GM12891 (cell line): ENCODE data around the gene SNAP29.

Experiments used
- DNase-seq: peaks from one replicate; pipeline ENCODE4 v3.0.0; 2011; ENCODE audit warnings: low spot score; ENCODE audit not compliant: insufficient read length
- FAIRE-seq: peaks from 2 replicates; lab custom pipeline; 2011; peaks lifted over from hg19 to GRCh38; lab: Jason Lieb, UNC
- PAX5 ChIP-seq: IDR thresholded peaks from 2 replicates; pipeline ENCODE4 v1.6.1; 2011; ENCODE audit warnings: low read length, moderate library complexity, mild to moderate bottlenecking; ENCODE audit not compliant: insufficient read depth, severe bottlenecking
- POLR2A ChIP-seq: IDR thresholded peaks from 2 replicates; pipeline ENCODE4 v1.6.1; 2011; ENCODE audit warnings: low read depth, low read length, control low read depth
- POLR2AphosphoS5 ChIP-seq: IDR thresholded peaks from 2 replicates; pipeline ENCODE4 v1.6.1; 2011; ENCODE audit warnings: low read depth, low read length, control low read depth
- POU2F2 ChIP-seq: IDR thresholded peaks from 2 replicates; pipeline ENCODE4 v1.6.1; 2011; ENCODE audit warnings: low read depth, mild to moderate bottlenecking, control low read depth, low read length, moderate library complexity
- SPI1 ChIP-seq: IDR thresholded peaks from 2 replicates; pipeline ENCODE4 v1.6.1; 2011; ENCODE audit warnings: low read depth, low read length, control low read depth
- TAF1 ChIP-seq: IDR thresholded peaks from 2 replicates; pipeline ENCODE4 v1.6.1; 2011; ENCODE audit warnings: low read depth, low read length, control low read depth

The SNAP29 gene

GRCh38 chr22:20847318-20847822, 11.4 kb upstream of the SNAP29 start:
- TF ChIP-seq POLR2AphosphoS5: no peak
- no peak for TF ChIP-seq POLR2A
- no peak for TF ChIP-seq PAX5
- TF ChIP-seq SPI1: no peak
- TF ChIP-seq TAF1: no peak
- TF ChIP-seq POU2F2: no peak
- FAIRE-seq: no peak
- DNase-seq: no peak

- TF ChIP-seq POLR2AphosphoS5: no peak
- DNase-seq (no peak), FAIRE-seq (peak; percentile 23)
Observed at GRCh38 chr22:20852076-20852475, 6.7 kb upstream of the SNAP29 start.

DNA sequence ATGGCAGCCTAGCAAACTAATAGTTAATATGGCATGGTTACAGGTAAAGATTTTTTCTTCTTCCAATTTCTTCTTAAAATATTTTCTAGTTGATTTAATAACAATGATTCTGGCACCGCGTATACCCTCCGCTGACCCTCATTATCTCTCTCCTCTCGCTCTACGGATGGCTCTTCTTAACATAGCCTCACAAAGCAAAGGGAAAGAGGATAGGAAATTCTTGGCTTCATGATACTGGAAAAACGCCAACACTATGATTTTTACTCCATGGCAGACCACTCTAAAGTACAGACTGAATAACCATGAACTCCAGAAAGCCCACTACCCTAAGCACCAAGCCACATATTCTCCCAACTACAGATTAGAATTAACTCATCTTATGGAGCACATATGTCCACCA, 6.3 kb upstream of the SNAP29 start:
- TF ChIP-seq POU2F2 (no peak), SPI1 (no peak)
- FAIRE-seq (no peak), DNase-seq (no peak)

DNA sequence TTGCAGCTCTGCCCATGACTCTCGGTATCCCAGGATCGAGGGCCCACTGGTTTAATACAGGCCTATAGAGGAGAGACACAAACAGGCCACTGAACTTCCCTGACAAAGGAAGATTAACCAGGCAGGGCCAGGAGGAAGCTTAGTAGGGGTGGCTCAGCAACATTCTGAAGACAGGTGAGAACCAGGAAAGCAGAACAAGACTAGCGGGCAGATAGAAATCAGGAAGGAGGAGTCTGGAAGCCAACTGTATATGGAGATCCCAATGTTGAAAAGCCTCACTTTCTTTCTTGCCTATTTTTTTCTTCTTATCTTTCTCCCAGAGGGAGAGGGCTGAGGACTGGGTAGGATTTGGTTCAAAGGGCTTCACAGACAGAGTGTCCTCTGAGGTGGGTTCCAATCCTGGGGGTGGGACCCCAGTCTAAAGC, 5.6 kb upstream of the SNAP29 start:
- TF ChIP-seq PAX5: no peak
- DNase-seq (no peak), FAIRE-seq (no peak)

DNA sequence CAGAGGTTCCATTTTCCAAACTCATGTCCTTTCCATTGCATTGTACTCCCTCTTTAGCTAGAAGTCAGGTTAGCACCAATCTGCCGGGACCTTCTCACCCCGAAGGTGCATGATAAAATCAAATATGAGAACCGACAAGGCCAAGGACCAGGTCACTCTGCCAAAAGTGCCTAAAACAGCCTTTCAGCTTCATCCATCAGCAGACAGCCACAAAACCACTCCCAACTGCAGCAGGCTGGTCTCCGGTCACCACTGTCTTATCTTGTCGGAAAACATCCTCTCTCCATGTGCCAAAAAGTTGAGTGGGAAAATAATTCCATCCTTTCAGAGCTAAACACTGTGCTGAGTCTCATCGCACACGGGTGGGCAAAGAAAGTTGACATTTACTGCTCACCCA, 1.6 kb upstream of the SNAP29 start:
- no peak for DNase-seq
- FAIRE-seq: no peak
- TF ChIP-seq POLR2A (no peak), POLR2AphosphoS5 (no peak), TAF1 (no peak), PAX5 (no peak), POU2F2 (no peak), SPI1 (no peak)

DNA sequence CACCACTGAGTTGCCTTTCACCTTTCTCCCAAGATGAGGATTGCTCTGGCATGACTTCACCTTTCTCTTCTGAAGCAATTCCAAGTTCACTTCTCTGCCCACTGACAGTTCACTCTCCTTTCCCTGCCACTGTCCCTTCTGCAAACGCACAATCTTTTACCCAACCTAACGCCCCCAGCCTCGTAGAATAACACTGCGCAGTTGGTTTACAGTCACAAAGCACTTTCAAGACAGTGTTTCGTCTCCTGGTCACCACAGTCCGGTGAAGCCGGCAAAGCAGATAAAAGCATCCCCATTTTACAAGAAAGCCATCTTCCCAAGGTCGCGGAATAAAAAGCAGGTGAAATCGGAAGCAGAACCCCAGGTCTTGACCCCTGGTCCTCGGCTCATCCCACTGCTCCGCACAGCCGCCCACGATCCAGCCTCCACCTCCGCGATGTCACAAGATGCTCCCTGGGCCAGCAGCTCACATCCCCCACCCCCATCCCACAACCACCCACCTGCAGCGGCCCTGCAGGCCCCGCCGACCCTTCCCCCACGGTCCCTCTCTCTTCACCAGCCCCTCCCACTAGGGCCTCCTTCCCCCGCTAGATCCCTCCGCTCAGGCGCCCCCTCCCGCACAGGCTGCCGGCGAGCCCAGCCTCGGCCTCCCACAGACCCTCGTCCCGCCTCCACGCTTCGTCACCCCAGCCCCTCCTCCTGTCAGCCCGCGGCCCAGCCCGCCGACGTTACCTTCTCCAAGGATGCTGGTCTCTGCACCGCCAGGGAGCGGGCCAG, 781 bp upstream of the SNAP29 start:
- DNase-seq: peak; percentile 76
- TF ChIP-seq PAX5 (no peak), POU2F2 (0 out of 2 replicates have a peak, but pooled peaks have one; percentile 51)
- FAIRE-seq: no peak

GRCh38 chr22:20859615-20860014, 808 bp downstream of the SNAP29 start:
- TF ChIP-seq POU2F2 (no peak), TAF1 (no peak), SPI1 (no peak), PAX5 (no peak), POLR2A (no peak), POLR2AphosphoS5 (no peak)
- DNase-seq (no peak), FAIRE-seq (no peak)

- FAIRE-seq (no peak), DNase-seq (no peak)
- TF ChIP-seq TAF1 (no peak), POLR2A (no peak), PAX5 (no peak), SPI1 (no peak), POU2F2 (no peak), POLR2AphosphoS5 (no peak)
Observed at GRCh38 chr22:20862540-20862939, 3.7 kb downstream of the SNAP29 start.

DNA sequence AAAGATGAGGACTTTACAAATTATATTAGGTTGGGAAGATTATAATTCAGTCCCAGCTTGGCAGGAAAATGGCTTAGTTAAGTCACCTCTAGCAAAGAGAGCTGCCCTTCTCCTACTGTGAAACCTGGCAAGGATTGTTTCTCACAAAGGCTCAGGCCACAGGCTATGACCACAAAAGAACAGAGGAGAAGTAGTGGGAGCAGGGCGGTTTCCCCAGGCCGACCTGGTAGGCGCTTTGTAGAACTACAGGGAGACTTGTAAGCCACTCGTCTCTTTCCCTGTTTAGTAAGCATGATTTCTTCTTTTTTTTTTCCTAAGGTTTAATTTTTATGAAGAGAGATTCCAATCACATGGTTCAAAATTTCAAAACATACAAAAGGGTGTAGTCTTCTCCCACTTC, 4.6 kb downstream of the SNAP29 start:
- TF ChIP-seq POLR2A (no peak), POLR2AphosphoS5 (no peak), SPI1 (no peak), POU2F2 (no peak), TAF1 (no peak), PAX5 (no peak)
- FAIRE-seq (no peak), DNase-seq (no peak)

- no peak for DNase-seq
- FAIRE-seq: no peak
- TF ChIP-seq SPI1 (no peak), TAF1 (no peak), PAX5 (no peak), POU2F2 (no peak), POLR2AphosphoS5 (no peak), POLR2A (no peak)
Observed at GRCh38 chr22:20864186-20864908, 5.5 kb downstream of the SNAP29 start.
